ENCODE data around the gene KIAA1958.
"Not testable (repeated sequence)": the region's sequence is repeated elsewhere in the genome, so short reads cannot be mapped to it uniquely, and the experiment has no call there.

Gene KIAA1958

DNA sequence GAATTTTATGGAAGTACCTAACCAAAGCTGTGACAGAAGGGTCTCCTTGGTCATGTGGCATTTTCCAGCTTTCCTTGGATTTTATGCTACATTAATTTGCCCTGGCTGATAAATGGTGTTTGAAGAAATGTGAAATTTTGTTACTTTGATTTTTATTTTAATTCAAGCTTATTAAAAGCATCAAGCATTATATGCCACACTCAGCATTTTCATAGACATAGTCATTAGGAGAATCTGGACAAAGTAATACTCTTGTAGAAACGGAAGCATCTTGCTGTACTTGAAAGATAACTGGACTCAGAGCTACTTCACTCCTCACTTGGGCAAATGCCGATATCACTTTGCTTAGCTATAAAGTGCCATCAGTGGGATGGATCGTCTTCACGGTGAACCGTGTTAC is 177.1 kb downstream of the KIAA1958 start:
- Histone ChIP-seq H3K4me3 (ENCODE audit: low read depth, low read length) (no peak overlapping the region), H3K36me3 (ENCODE audit: control insufficient read depth, insufficient read depth, low read length) (peaks cover 9% of the 10 kb centered on the region), H3K27ac (ENCODE audit: low read depth, low read length) (no peak overlapping the region), H3K27me3 (ENCODE audit: control insufficient read depth, insufficient read depth, low read length) (no peaks in the 10 kb centered on the region), H3K9me3 (ENCODE audit: control insufficient read depth, insufficient read depth, low read length) (no peaks in the 10 kb centered on the region), H3K4me1 (ENCODE audit: control insufficient read depth, insufficient read depth, low read length) (peaks cover 7% of the 10 kb centered on the region), H3K9ac (ENCODE audit: low read depth, low read length) (no peak overlapping the region)

DNA sequence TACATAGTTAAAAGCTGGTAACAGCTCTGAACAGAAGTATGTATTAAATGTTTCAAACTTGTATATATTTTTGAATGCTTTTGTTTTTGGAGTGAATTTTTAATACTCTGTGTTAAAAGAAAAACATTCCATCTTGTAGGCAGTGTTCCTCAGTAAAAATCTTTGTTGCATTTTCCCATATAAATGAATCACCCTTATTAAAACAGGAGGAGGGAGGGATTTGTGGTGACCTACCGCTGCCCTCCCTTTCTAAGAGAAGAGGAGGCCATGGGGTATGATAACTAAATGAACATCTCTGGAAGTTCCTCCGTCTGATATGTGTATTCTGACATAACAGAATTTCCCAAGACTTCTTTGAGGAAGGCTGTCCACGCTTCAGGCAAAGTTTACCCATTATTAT is 177.9 kb downstream of the KIAA1958 start:
- Histone ChIP-seq H3K9ac (ENCODE audit: low read depth, low read length) (no peak overlapping the region), H3K9me3 (ENCODE audit: control insufficient read depth, insufficient read depth, low read length) (no peaks in the 10 kb centered on the region), H3K4me3 (ENCODE audit: low read depth, low read length) (no peak overlapping the region), H3K4me1 (ENCODE audit: control insufficient read depth, insufficient read depth, low read length) (peaks cover 7% of the 10 kb centered on the region), H3K27ac (ENCODE audit: low read depth, low read length) (no peak overlapping the region), H3K27me3 (ENCODE audit: control insufficient read depth, insufficient read depth, low read length) (no peaks in the 10 kb centered on the region), H3K36me3 (ENCODE audit: control insufficient read depth, insufficient read depth, low read length) (peaks cover 5% of the 10 kb centered on the region)

DNA sequence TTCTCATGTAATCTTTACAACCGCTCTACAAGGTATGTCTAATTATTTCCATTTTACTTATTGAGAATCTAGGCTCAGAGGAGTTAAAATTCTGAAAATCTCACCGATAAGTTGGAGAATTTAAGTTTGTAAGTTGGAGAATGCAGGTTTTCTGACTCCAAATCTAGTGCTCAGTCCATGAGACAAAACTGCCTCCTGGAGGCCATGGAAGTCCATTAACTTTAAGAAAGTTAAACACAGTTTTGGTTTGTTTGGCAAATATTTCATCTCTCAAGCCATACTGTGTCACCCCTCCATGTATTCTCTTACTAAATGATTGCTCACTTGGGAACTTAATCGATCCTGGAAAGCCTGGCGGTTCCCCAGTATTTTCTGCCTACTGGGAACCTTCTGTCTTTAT is 178.7 kb downstream of the KIAA1958 start:
- Histone ChIP-seq H3K4me3 (ENCODE audit: low read depth, low read length) (no peak overlapping the region), H3K4me1 (ENCODE audit: control insufficient read depth, insufficient read depth, low read length) (peaks cover 7% of the 10 kb centered on the region), H3K9ac (ENCODE audit: low read depth, low read length) (no peak overlapping the region), H3K36me3 (ENCODE audit: control insufficient read depth, insufficient read depth, low read length) (0 out of 2 replicates have a peak, but pooled peaks cover 2% of the 10 kb centered on the region), H3K27ac (ENCODE audit: low read depth, low read length) (no peak overlapping the region), H3K27me3 (ENCODE audit: control insufficient read depth, insufficient read depth, low read length) (no peaks in the 10 kb centered on the region), H3K9me3 (ENCODE audit: control insufficient read depth, insufficient read depth, low read length) (no peaks in the 10 kb centered on the region)

DNA sequence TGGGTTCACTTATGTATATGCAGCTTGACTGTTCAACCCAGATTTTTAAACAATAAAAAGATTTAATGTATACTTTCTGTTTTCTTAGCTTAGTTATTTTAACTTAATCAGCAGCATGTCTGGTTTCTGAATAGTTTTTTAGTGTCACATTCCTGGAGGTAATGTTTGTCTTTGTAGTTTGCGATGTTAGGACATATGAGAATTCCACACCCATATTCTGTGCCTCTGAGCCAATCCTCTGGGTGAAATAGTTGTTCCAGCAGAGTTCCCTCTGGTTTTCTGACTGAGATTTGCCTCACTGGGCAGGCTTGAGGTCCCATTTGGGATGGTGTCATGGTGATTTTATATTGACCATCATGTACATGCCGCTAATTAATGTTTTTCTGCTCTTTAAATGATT is 182.7 kb downstream of the KIAA1958 start:
- Histone ChIP-seq H3K9ac (ENCODE audit: low read depth, low read length) (no peak overlapping the region), H3K27ac (ENCODE audit: low read depth, low read length) (no peak overlapping the region), H3K4me1 (ENCODE audit: control insufficient read depth, insufficient read depth, low read length) (peaks cover 7% of the 10 kb centered on the region), H3K4me3 (ENCODE audit: low read depth, low read length) (no peak overlapping the region), H3K9me3 (ENCODE audit: control insufficient read depth, insufficient read depth, low read length) (no peaks in the 10 kb centered on the region), H3K36me3 (ENCODE audit: control insufficient read depth, insufficient read depth, low read length) (no peaks in the 10 kb centered on the region), H3K27me3 (ENCODE audit: control insufficient read depth, insufficient read depth, low read length) (no peaks in the 10 kb centered on the region)

DNA sequence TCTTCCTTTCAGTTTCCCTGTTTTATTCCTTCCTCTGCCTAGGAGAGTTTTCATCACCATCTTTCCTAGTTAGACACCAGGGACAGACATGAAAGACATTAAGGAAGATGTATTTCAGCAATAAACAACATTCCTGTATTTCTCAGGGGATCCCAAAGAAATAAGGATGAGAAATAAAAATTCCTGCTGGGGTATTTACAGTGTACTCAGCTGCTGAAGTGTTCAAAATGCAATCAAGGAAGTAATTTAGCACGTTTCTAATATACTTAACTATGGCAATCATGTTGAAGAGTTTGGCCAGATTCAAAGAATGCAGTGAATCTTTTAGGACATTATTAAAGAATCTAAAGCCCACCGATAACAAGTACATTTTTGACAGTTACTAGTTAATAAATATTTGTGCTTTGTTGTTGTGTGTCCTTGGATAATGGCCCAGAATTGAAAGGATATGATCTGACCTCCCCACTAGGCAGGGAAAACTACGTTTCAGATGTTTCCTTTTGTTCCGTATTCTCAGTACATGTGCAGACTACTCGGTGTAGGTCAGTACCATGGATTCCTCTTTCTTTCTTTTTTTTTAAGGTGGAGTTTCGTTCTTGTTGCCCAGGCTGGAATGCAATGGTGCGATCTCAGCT is 184.5 kb downstream of the KIAA1958 start:
- Histone ChIP-seq H3K9ac (ENCODE audit: low read depth, low read length) (no peak overlapping the region), H3K36me3 (ENCODE audit: control insufficient read depth, insufficient read depth, low read length) (no peaks in the 10 kb centered on the region), H3K9me3 (ENCODE audit: control insufficient read depth, insufficient read depth, low read length) (no peaks in the 10 kb centered on the region), H3K4me1 (ENCODE audit: control insufficient read depth, insufficient read depth, low read length) (peaks cover 7% of the 10 kb centered on the region), H3K27me3 (ENCODE audit: control insufficient read depth, insufficient read depth, low read length) (no peaks in the 10 kb centered on the region), H3K27ac (ENCODE audit: low read depth, low read length) (no peak overlapping the region), H3K4me3 (ENCODE audit: low read depth, low read length) (no peak overlapping the region)

DNA sequence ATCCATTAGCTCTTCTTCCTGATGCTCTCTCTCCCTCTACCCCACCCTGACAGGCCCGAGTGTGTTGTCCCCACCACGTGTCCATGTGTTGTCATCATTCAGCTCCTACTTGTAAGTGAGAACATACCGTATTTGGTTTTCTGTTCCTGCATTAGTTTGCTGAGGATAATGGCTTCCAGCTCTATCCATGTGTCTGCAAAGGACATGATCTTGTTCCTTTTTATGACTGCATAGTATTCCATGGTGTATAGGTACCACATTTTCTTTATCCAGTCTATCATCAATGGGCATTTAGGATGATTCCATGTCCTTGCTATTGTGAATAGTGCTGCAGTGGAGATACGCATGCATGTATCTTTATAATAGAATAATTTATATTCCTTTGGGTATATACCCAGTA is 186.6 kb downstream of the KIAA1958 start:
- H3K9ac ChIP-seq (ENCODE audit: low read depth, low read length); H3K27me3 ChIP-seq (ENCODE audit: control insufficient read depth, insufficient read depth, low read length); H3K27ac ChIP-seq (ENCODE audit: low read depth, low read length); H3K4me3 ChIP-seq (ENCODE audit: low read depth, low read length); H3K4me1 ChIP-seq (ENCODE audit: control insufficient read depth, insufficient read depth, low read length); H3K9me3 ChIP-seq (ENCODE audit: control insufficient read depth, insufficient read depth, low read length); H3K36me3 ChIP-seq (ENCODE audit: control insufficient read depth, insufficient read depth, low read length): not testable (repeated sequence)

DNA sequence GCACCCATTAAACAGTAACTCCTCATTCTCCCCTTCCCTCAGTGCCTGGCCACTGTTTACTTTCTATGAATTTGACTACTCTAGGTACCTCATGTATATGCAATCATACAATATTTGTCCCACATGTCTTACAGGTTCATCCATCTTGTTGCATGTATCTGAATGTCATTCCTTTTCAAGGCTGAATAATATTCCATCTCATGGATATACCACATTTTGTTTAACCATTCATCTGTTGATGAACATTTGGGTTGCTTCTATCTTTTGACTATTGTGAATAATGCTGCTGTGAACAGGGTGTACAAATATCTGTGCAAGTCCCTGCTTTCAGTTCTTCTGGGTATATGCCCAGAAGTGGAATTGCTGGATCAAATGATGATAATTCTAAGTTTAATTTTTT is 190.4 kb downstream of the KIAA1958 start:
- Histone ChIP-seq H3K36me3 (ENCODE audit: control insufficient read depth, insufficient read depth, low read length) (no peaks in the 10 kb centered on the region), H3K4me3 (ENCODE audit: low read depth, low read length) (no peak overlapping the region), H3K9ac (ENCODE audit: low read depth, low read length) (no peak overlapping the region), H3K9me3 (ENCODE audit: control insufficient read depth, insufficient read depth, low read length) (peaks cover 9% of the 10 kb centered on the region; the same call in 1 of the 2 replicates), H3K27me3 (ENCODE audit: control insufficient read depth, insufficient read depth, low read length) (no peaks in the 10 kb centered on the region), H3K4me1 (ENCODE audit: control insufficient read depth, insufficient read depth, low read length) (peaks cover 6% of the 10 kb centered on the region; the same call in 1 of the 2 replicates), H3K27ac (ENCODE audit: low read depth, low read length) (no peak overlapping the region)

DNA sequence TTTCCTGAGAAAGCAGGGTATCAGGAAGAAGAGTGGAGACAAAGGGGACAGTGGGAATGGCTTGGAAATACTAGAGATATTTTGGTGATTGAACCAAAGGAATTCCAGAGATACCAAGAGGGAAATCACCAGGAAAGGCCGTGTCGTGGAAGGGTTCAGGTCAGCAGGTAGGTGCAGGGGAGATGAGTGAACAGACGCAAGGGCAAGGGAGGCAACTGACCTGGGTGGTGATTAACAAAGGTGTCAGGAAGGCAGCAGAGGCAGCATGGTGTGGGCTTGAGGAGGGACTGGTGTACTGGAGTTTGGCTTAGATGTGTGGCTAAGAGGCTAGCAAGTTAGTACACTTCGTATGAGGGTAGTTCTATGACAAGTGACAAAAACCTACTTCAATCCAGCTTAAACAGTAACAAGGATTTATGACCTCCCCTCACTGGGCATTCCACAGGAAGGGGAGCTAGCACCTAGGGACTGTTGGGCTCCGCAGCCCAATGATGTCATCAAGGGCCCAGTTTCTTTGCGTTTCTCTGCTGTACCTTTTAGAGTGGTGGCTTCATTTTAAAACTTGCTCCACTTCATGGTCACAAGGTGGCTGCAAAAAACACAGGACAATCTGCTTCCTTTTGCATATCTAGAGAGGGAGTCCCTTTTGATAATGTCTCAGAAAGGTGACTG is 194.2 kb downstream of the KIAA1958 start:
- Histone ChIP-seq H3K36me3 (ENCODE audit: control insufficient read depth, insufficient read depth, low read length) (0 out of 2 replicates have a peak, but pooled peaks cover 2% of the 10 kb centered on the region), H3K27me3 (ENCODE audit: control insufficient read depth, insufficient read depth, low read length) (no peaks in the 10 kb centered on the region), H3K9ac (ENCODE audit: low read depth, low read length) (no peak overlapping the region), H3K4me3 (ENCODE audit: low read depth, low read length) (no peak overlapping the region), H3K27ac (ENCODE audit: low read depth, low read length) (no peak overlapping the region), H3K4me1 (ENCODE audit: control insufficient read depth, insufficient read depth, low read length) (peaks cover 6% of the 10 kb centered on the region; the same call in 1 of the 2 replicates), H3K9me3 (ENCODE audit: control insufficient read depth, insufficient read depth, low read length) (peaks cover 9% of the 10 kb centered on the region; the same call in 1 of the 2 replicates)

DNA sequence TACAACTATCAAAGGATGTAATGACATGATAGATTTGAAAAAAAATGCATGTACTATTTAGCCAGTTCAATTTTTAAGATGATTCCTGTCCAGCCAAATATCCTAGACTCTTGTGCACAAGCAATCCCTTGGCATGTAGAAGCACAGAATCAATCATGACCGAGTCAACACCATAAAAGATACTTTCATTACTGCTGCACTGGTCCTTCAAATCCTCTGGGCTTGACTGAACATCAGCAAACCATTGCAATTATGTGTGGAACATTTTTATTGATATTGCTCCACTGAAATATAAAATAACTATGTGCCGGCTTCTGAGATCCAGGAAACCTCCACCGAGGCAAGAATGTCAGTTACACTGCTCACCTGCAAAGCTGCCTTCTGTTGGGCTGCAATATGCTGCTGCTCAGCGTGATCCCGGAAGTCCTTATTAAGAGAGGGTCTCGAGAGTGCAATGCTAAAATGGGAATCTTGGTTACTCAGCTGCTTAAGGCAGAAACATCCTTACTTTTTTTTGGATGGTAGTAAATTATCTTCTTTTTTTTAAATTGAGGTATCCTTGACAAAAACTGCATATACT is 202.6 kb downstream of the KIAA1958 start:
- Histone ChIP-seq H3K27ac (ENCODE audit: low read depth, low read length) (no peak overlapping the region), H3K4me3 (ENCODE audit: low read depth, low read length) (no peak overlapping the region), H3K27me3 (ENCODE audit: control insufficient read depth, insufficient read depth, low read length) (no peaks in the 10 kb centered on the region), H3K9ac (ENCODE audit: low read depth, low read length) (no peak overlapping the region), H3K4me1 (ENCODE audit: control insufficient read depth, insufficient read depth, low read length) (no peaks in the 10 kb centered on the region), H3K9me3 (ENCODE audit: control insufficient read depth, insufficient read depth, low read length) (no peaks in the 10 kb centered on the region), H3K36me3 (ENCODE audit: control insufficient read depth, insufficient read depth, low read length) (peaks cover 56% of the 10 kb centered on the region)

DNA sequence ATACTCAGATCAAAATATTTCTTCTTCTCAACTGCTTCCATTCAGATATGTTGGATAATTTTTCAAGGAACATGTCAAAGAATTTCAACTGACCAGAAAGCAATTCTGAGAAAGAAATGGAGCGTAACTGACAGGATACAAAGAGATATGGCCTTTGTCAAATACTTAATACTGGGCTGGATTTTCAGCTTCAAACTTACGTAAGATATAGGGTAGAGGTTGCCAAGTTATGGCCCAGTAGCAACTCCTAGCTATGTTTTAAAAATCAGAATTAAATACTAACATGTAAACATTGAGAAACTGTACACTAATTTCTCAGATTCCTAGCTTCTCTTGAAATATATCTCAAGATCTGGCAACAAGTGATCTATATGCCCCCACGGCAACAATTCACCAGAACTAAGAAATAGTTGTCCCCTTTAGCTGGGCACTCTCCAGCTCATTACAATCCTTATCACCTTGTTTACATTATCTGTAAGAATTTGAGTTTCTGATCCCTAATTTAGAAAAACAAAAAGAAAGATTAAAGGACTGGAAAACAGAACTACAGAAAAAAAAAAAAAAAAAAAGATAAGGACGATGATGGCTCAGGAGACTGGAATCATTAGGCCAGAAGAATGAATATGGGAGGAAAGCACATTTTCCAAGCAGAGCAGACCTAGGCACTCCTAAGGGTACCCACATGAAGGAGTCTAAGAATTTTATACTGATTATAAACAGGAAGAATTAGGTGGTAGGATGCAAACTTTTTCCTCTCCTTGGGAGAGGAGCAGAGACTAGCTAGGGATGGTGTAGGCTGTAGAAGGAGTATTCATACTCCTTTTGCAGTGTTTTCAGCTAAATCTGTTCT is 208.3 kb downstream of the KIAA1958 start:
- H3K27ac ChIP-seq (ENCODE audit: low read depth, low read length), result no peak overlapping the region
- no peaks in the 10 kb centered on the region for H3K9me3 ChIP-seq (ENCODE audit: control insufficient read depth, insufficient read depth, low read length)
- peaks cover 47% of the 10 kb centered on the region for H3K36me3 ChIP-seq (ENCODE audit: control insufficient read depth, insufficient read depth, low read length)
- no peak overlapping the region for H3K9ac ChIP-seq (ENCODE audit: low read depth, low read length)
- H3K27me3 ChIP-seq (ENCODE audit: control insufficient read depth, insufficient read depth, low read length), result no peaks in the 10 kb centered on the region
- no peaks in the 10 kb centered on the region for H3K4me1 ChIP-seq (ENCODE audit: control insufficient read depth, insufficient read depth, low read length)
- H3K4me3 ChIP-seq (ENCODE audit: low read depth, low read length), result no peak overlapping the region
